WI38 (cell line): ENCODE data around the gene EEF1AKMT1.

ENCODE experiments used
- H3K4me3 ChIP-seq: 2 replicates; pipeline ENCODE4 v1.5.1; 2011; ENCODE audit warnings: low read depth, mild to moderate bottlenecking, control low read depth, low read length
- CTCF ChIP-seq: IDR thresholded peaks from 2 replicates; pipeline ENCODE4 v1.5.1; 2012; ENCODE audit warnings: low read depth, mild to moderate bottlenecking, control low read depth, low read length

Gene EEF1AKMT1

GRCh38 chr13:20718958-20719566 lies 54.7 kb downstream of the EEF1AKMT1 start:
- no peak overlapping the region for H3K4me3 ChIP-seq
- no peak for TF ChIP-seq CTCF

DNA sequence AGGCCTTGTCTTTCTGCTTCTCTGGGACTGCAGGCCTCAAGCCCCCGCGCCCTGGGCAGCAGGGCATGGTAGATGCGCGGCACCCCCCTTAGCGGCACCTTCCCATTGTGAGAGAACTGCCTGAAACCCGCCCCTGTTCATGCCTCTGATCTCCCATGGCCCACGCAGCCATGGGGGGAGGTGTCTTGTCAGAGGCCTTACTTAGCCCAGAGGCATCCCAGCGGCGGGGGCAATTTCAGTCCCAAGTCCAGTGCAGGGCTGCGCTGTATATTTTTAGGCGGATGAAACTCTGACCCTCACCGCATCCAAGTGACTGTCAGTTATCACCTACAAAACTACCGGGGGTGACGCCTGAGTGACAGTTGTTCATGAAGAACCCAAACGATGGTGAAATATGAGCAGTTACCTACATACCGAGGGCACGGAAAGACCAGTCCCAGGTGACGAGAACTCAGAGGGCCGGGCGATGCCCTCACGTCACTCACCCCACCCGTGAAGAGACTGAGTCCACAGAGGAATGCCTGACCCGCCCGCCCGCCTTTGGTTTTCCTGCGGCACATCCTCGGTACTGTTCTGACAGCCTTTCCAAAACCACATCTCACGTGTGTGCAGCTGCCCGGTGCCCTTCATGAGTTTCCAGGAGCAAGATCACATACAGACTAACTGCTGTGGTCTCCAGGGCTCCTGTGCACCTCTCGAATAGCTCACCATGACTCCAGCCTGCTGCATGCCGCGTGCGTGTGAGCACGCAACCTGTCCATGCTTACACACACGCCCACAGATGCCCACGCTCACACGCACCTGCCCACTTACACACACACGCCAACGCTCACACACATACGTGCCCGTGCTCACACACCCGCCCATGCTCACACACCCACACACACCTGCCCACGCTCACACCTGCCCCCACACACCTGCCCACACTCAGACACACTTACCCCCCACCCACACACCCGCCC lies 55.9 kb downstream of the EEF1AKMT1 start:
- H3K4me3 ChIP-seq = no peak overlapping the region
- no peak for TF ChIP-seq CTCF

GRCh38 chr13:20716951-20717350 lies 56.8 kb downstream of the EEF1AKMT1 start:
- H3K4me3 ChIP-seq = no peak overlapping the region
- TF ChIP-seq CTCF = no peak

GRCh38 chr13:20715330-20715712 lies 58.4 kb downstream of the EEF1AKMT1 start:
- no peak overlapping the region for H3K4me3 ChIP-seq
- TF ChIP-seq CTCF = no peak

DNA sequence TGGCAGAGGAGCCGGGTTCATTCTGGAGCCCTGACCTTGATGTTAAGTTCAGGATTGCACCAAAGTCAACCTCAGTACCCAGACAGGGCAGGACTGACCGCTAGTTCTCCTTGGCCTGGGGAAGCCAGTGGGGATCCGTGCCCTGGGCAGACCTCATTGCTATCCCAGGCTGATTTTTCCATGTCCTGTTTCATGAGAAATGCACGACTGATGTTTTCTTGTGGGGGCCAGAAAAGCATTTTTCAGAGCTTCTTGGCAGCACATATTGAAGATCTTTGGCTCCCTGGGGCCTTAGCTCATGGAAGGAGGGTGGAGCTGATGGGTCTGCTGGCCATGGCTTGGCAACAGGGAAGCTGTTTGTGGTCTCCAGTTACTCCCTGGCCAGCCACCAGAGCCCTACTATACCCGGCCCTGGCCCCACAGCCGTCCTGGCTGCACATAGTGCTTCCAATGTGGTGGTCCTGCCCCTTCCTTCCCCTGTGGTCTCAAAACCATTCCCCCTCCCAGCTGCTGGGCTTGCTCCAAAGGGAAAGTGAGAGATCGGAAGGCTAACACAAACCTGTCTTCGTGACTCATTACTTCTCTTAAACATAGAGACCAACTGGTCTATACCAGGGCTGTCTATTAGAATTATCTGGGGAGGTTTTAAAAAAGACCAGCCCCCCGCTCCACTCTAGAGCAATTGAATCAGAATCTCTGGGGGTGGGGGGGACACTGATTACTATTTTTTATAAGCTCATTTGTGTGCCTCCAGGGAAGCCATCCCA lies 59.0 kb downstream of the EEF1AKMT1 start:
- no peak for TF ChIP-seq CTCF
- peak overlapping the region; percentile 40; the same call in 1 of the 2 replicates for H3K4me3 ChIP-seq

DNA sequence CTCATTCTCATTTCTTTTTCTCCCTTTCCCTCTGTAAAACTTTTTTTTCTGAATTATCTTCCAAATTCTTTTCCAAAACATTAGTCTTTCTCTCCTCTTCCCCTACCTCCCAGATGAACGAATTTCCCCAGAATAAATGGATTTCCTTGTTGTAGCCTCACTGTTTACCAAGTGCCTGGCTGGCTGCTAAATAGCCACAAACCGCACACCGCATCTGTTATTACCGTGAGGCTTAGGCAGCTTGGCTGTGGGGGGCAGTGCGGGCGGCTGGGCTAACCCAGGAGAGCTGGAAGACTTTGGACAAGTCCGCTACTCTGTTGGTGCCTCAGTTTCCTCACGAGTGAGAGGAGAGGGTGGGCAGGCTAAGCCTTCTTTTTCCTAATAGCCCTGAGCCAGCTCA lies 59.6 kb downstream of the EEF1AKMT1 start:
- H3K4me3 ChIP-seq = no peak overlapping the region
- TF ChIP-seq CTCF = no peak
